PC-3 (cell line): ENCODE results near the gene HBE1.

Source experiments
- CTCF ChIP-seq: fragments of 300-600 bp; sonication (generic); conservative IDR thresholded peaks from 2 replicates; pipeline ENCODE4 v1.5.1; 2017; ENCODE audit warnings: antibody characterized with exemption, low read depth, mild to moderate bottlenecking, low read length
- EZH2 ChIP-seq: fragments of 300-600 bp; sonication (generic); IDR thresholded peaks from one replicate; pipeline ENCODE4 v1.6.1; 2017; ENCODE audit warnings: antibody characterized with exemption, mild to moderate bottlenecking, low read length; ENCODE audit not compliant: unreplicated experiment
- EZH2phosphoT487 ChIP-seq: fragments of 300-600 bp; sonication (generic); IDR thresholded peaks from 2 replicates; pipeline ENCODE4 v1.6.1; 2018; ENCODE audit warnings: mild to moderate bottlenecking, antibody characterized with exemption, low read length, borderline replicate concordance

DNA sequence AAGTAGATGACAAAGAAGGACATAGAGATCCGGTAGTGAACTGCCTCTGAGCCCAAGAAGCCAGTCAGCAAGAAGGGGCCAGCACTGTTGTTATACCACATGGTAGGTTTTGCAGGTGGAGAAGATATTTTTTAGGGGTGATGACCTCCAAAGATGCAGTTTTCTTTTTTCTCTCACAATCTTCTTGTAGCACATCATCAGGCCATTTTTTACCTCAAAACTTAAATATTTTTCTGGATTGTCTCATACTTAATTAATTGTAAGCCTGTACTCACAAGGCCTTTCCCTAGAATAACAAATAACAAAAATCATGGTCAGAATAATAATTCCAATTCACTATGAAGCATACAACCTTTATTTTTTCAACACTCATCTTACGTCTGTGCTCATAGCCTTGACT, 32.1 kb upstream of the HBE1 start, which contains the start of gene OR51B4:
- no peak for TF ChIP-seq CTCF
- no peak for TF ChIP-seq EZH2phosphoT487
- no peak for TF ChIP-seq EZH2
